ENCODE data around the gene KRT13.

KRT13 gene

GRCh38 chr17:41491476-41491875, 13.9 kb downstream of the KRT13 start:
- no peak for TF ChIP-seq ZFX (IDR thresholded peaks at IDR 0.05; ENCODE audit: borderline replicate concordance)
- TF ChIP-seq CTCF (IDR thresholded peaks at IDR 0.05), result no peak
- H3K27ac ChIP-seq, result no peak overlapping the region

GRCh38 chr17:41490000-41490990, 15.1 kb downstream of the KRT13 start:
- TF ChIP-seq ZFX (IDR thresholded peaks at IDR 0.05; ENCODE audit: borderline replicate concordance) (no peak), CTCF (IDR thresholded peaks at IDR 0.05) (no peak)

DNA sequence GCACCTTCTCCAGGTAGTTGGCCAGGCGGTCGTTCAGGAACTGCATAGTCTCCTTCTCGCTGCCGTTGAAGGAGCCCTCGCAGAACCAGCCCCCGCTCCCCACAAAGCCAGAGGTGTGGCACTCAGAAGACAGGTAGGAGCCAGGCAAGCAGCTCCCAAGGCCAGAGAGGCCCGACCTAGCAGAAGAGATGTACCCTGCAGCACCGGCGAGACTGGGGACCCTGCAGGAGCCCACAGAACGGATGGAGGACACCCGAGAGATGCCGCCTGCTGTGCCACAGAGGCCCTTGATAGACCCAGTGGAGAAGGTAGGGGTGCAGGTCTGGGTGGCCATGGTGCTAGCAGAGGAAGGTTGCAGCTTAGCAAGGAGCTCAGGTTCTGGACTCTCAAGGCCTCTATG, 15.9 kb downstream of the KRT13 start, which contains the start of gene KRT36:
Gene KRT36, minus strand, starts transcription at position 380 of the 400 bp plus-strand sequence. Its CDS starts 46 bp downstream, at position 334.
- TF ChIP-seq ZFX (IDR thresholded peaks at IDR 0.05; ENCODE audit: borderline replicate concordance), result no peak
- H3K27ac ChIP-seq, result no peak within 1 kb of the TSS

More at GRCh38 chr17:41490000-41490990, 15.1 kb downstream of the KRT13 start:
- H3K27ac ChIP-seq, result no peak overlapping the region

GRCh38 chr17:41486809-41487530, 18.4 kb downstream of the KRT13 start:
- TF ChIP-seq ZFX (IDR thresholded peaks at IDR 0.05; ENCODE audit: borderline replicate concordance), result no peak
- peak; percentile 86 for TF ChIP-seq CTCF (IDR thresholded peaks at IDR 0.05)
- H3K27ac ChIP-seq, result no peak overlapping the region

DNA sequence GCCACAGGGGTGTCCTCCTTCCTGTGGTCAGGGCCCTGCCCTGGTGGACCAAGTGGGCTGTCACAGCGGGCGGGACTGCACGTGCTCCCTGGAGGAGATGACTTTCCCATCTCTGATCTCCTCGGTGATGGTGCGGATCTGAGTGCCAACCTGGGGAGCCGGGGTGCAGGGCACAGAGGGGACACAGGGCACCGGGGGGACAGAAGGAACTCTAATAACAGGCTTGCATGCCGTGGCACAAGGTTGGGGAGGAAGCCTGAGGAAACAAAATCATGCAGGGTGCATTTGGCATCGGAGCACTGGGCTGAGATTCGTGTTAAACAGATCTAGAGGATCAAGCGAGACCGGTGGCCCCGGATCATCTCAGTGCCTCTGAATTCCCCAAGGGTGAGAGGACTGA, 19.1 kb downstream of the KRT13 start:
- H3K27ac ChIP-seq, result no peak overlapping the region
- TF ChIP-seq CTCF (IDR thresholded peaks at IDR 0.05), result no peak
- TF ChIP-seq ZFX (IDR thresholded peaks at IDR 0.05; ENCODE audit: borderline replicate concordance), result no peak

GRCh38 chr17:41484920-41485904, 20.2 kb downstream of the KRT13 start:
- TF ChIP-seq ZFX (IDR thresholded peaks at IDR 0.05; ENCODE audit: borderline replicate concordance) (no peak), CTCF (IDR thresholded peaks at IDR 0.05) (no peak)
- H3K27ac ChIP-seq, result no peak overlapping the region
